HL-60 (cell line): ENCODE data around the gene ZNF423.

ENCODE experiments used
- CTCF ChIP-seq: IDR thresholded peaks from one replicate; pipeline ENCODE4 v1.5.1; 2011; ENCODE audit warnings: low read length, control low read depth, inconsistent platforms; ENCODE audit not compliant: insufficient read depth
- REST ChIP-seq: IDR thresholded peaks from 2 replicates; pipeline ENCODE4 v1.6.1; 2012; ENCODE audit warnings: low read depth; ENCODE audit not compliant: insufficient replicate concordance

- TF ChIP-seq CTCF (no peak), REST (no peak)
These were observed 125.1 kb downstream of the ZNF423 start for GRCh38 chr16:49730772-49731171.
